Stimulated activated CD4-positive, alpha-beta T cell treated with anti-CD3 and anti-CD28 coated beads, Interleukin-4, amount 100 ng/mL, for 24 hours (primary cell): ENCODE data around the gene GBGT1.
"Not testable (repeated sequence)": the region's sequence is repeated elsewhere in the genome, so short reads cannot be mapped to it uniquely, and the experiment has no call there.

Experiments used
- DNase-seq: peaks from one replicate; pipeline ENCODE4 v3.0.0-alpha.2; 2020

The GBGT1 gene

GRCh38 chr9:133194597-133194996 is 30.9 kb upstream of the GBGT1 start:
- DNase-seq: no peak

GRCh38 chr9:133191989-133192388 is 28.3 kb upstream of the GBGT1 start:
- no peak for DNase-seq

- DNase-seq: no peak
Observed at GRCh38 chr9:133189826-133190225, 26.1 kb upstream of the GBGT1 start.

- no peak for DNase-seq
Observed at GRCh38 chr9:133188843-133189180, 25.1 kb upstream of the GBGT1 start.

GRCh38 chr9:133188006-133188842 is 24.5 kb upstream of the GBGT1 start:
- DNase-seq: no peak

- DNase-seq: no peak
Observed at GRCh38 chr9:133187561-133188005, 23.9 kb upstream of the GBGT1 start.

- no peak for DNase-seq
Observed at GRCh38 chr9:133186736-133187135, 23.0 kb upstream of the GBGT1 start.

- peak; percentile 52 for DNase-seq
Observed at GRCh38 chr9:133184971-133185370, 21.3 kb upstream of the GBGT1 start.

GRCh38 chr9:133182151-133182550 is 18.4 kb upstream of the GBGT1 start:
- no peak for DNase-seq

GRCh38 chr9:133181561-133181960 is 17.8 kb upstream of the GBGT1 start:
- no peak for DNase-seq

GRCh38 chr9:133180953-133181352 is 17.2 kb upstream of the GBGT1 start:
- no peak for DNase-seq

GRCh38 chr9:133173056-133173455 is 9.3 kb upstream of the GBGT1 start:
- no peak for DNase-seq

- DNase-seq: no peak
Observed at GRCh38 chr9:133171161-133171961, 7.6 kb upstream of the GBGT1 start.

GRCh38 chr9:133170716-133171115 is 7.0 kb upstream of the GBGT1 start:
- DNase-seq: no peak

- not testable (repeated sequence) for DNase-seq
Observed at GRCh38 chr9:133169687-133170086, 6.0 kb upstream of the GBGT1 start.

GRCh38 chr9:133169102-133169501 is 5.4 kb upstream of the GBGT1 start:
- no peak for DNase-seq

- no peak for DNase-seq
Observed at GRCh38 chr9:133168432-133168831, 4.7 kb upstream of the GBGT1 start.

GRCh38 chr9:133167769-133168168 is 4.1 kb upstream of the GBGT1 start:
- no peak for DNase-seq

- no peak for DNase-seq
Observed at GRCh38 chr9:133167096-133167730, 3.5 kb upstream of the GBGT1 start.

GRCh38 chr9:133166392-133166791 is 2.7 kb upstream of the GBGT1 start:
- no peak for DNase-seq

GRCh38 chr9:133165452-133165730 is 1.7 kb upstream of the GBGT1 start:
- no peak for DNase-seq

- DNase-seq: no peak
Observed at GRCh38 chr9:133164191-133164590, 477 bp upstream of the GBGT1 start.

GRCh38 chr9:133162861-133163503 is 732 bp downstream of the GBGT1 start:
- no peak for DNase-seq
